NCI-H1436 (cell line): ENCODE data around the gene DERA.

Source experiments
- DNase-seq: peaks from one replicate; lab custom pipeline; 2025; lab: John Stamatoyannopoulos, UW

The DERA gene

DNA sequence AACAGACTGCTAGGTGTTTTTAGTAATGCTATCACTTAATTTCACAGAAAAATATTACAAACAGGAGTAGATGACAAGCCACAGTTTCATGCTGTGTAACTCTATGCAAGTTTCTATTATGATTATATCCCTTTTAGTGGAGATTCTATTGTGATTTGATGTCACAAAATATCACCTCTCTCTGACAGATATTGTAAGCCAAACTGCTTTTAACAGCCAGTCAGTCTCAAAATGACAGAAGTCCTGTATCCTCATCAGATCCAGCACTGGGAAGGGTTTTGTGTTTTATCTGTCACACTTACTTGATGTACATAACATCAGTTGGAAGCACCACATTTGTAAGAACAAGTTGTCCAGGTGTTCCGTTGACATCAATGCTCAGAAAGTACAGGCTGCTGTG, 164.8 kb downstream of the DERA start:
- DNase-seq, result no peak

DNA sequence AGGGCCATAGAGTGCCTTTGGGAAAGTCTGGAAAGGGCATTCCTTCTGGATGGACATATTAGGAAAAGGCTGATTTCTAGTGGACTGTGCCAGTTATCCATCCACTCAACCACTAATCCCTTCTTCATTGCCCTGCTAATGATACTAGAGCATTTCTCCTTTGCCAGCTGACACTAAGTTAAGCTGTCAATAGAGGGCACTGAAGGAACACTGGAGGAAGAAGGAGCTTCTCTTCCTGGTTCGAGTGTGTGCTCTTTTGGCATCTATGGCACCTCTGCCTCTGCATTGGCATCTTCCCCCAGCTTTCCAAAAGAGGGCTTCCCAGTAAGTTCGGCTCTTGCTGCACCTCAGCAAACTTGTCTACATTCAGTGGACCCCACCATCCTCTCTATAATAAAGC, 165.4 kb downstream of the DERA start:
- peak; percentile 52 for DNase-seq

DNA sequence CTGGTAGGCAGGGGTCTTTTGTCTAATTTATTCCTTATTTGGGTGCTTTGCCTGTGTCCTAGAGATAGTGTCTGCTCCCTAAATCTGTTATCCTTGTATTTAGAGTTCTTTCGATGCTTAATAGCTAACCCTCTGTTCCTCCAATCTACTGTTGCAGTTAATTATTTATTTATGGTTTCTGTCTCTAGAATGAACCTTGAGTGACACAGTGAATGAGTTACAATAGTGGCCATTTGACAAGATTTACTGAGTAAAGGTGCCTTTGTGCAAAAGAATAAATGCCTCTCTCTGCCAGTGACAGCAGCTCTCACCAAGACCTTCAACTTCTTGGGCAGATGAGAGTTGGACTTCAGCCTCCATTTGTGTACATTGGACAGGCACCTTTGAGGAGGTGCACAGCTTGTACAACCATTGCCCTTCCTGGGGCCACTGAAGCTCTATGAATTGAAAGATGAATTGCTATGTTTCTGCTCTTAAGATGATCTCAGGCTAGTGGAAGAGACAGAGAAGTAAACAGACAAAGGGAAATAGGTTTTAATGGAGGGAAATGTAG, 165.9 kb downstream of the DERA start:
- DNase-seq, result no peak

DNA sequence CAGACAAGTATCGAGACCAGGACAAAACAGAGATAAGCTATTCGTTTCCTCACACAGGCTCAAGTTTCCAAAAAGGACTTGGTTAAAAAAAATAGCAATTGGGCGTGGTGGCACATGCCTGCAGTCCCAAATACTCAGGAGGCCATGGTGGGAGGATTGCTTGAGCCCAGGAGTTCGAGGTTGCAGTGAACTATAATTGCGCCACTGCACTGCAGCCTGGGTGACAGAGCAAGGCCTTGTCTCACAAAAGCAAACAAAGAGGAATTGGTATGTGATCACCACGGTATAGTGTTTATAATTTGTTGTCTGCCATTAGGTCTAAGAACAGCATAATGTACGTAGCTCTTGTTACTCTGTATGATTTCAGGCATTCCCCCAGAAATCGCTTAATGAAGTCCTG, 175.3 kb downstream of the DERA start:
- no peak for DNase-seq

DNA sequence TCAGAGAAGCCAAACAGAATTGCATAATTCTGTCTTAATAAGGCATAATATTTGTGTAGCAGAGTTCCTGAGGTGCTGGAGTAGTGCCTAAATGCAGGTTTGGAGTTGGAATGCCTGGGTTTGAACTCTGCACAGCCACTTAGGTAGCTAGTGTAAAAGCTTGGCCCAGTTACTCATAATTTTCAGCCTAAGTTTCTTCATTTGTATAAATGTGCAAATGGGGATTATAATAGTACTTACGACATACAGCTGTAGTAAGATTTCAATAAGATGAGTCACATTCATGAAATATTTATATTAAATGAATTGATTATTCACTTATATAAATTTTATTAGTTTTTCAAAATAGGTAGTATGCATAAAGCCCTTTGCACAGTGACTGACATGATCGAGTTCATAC, 175.8 kb downstream of the DERA start:
- no peak for DNase-seq
